Renal cortical epithelial cell (primary cell): ENCODE results near the gene GAS6. TPM values are rescaled to one million over a fixed set of nuclear protein-coding genes. Genes with fewer than 3 reads are reported as not detected.

Source experiments
- DNase-seq: peaks from one replicate; pipeline ENCODE4 v3.0.0-alpha.2; 2011; ENCODE audit warnings: low read depth
- total RNA-seq: library from RNA; depleted of rRNA; stranded (reverse); fragments of >200 nt; gene quantifications from 2 replicates; pipeline ENCODE4 v1.2.3, GENCODE V29; 2014

GAS6 gene
- total RNA-seq, 1 donor from 2014 or later, result 174 TPM

- no peak for DNase-seq
Observed at GRCh38 chr13:113775451-113776145, 88.3 kb downstream of the GAS6 start.

- DNase-seq, result peak; percentile 60
Observed at GRCh38 chr13:113774177-113775107, 89.4 kb downstream of the GAS6 start.

- DNase-seq, result no peak
Observed at GRCh38 chr13:113771709-113772331, 92.1 kb downstream of the GAS6 start.

GRCh38 chr13:113770937-113771336 lies 92.9 kb downstream of the GAS6 start:
- DNase-seq, result no peak

Other genes starting within 250 kb of the GAS6 start
- not detected in 2 replicates for gene ATP4B, start 205.9 kb downstream of the GAS6 start, total RNA-seq
- gene GRK1, start 196.9 kb downstream of the GAS6 start, total RNA-seq, result 0.17 TPM in 1 of 2 replicates, not detected in the other
- 3.3 and 5.9 TPM in 2 replicates for gene TMEM255B, start 104.8 kb downstream of the GAS6 start, total RNA-seq
- gene C13orf46, start 110.0 kb upstream of the GAS6 start, total RNA-seq, result 0.65 TPM in 1 of 2 replicates, not detected in the other